ENCODE measurements around the gene RITA1. TPM values are rescaled to one million over a fixed set of nuclear protein-coding genes. Genes with fewer than 3 reads are reported as not detected.

The RITA1 gene
- total RNA-seq, 1 experiment from 2014 or later, result 33.6 TPM

- Mint-ChIP-seq H3K4me1 (ENCODE audit: low read depth, unreplicated experiment) (peaks cover 45% of the 10 kb centered on the region), H3K27ac (ENCODE audit: unreplicated experiment) (peak overlapping the region; percentile 93), H3K4me3 (ENCODE audit: unreplicated experiment) (no peak overlapping the region), H3K27me3 (ENCODE audit: insufficient read depth, unreplicated experiment) (no peaks in the 10 kb centered on the region), H3K36me3 (ENCODE audit: insufficient read depth, unreplicated experiment) (peaks cover 59% of the 10 kb centered on the region), H3K9me3 (ENCODE audit: unreplicated experiment) (no peaks in the 10 kb centered on the region)
- no peak for DNase-seq
- Histone ChIP-seq H3K4me1 (peaks cover 53% of the 10 kb centered on the region), H3K27me3 (replicated peaks; ENCODE audit: control insufficient read depth, insufficient read depth, low read length) (no peaks in the 10 kb centered on the region), H3K9me3 (no peaks in the 10 kb centered on the region), H3K4me3 (ENCODE audit: low read depth, low read length) (no peak overlapping the region), H3K36me3 (ENCODE audit: control insufficient read depth, insufficient read depth, low read length) (peaks cover 6% of the 10 kb centered on the region)
- CTCF ChIA-PET, result no interaction called here
- no TSS peak for BruUV-seq (replicated peaks)
- POLR2A ChIA-PET, result no interaction called here
- TF ChIP-seq CTCF (IDR thresholded peaks at IDR 0.05; ENCODE audit: insufficient read depth in 1 of 2, low read depth in 1 of 2, low read length in 1 of 2, severe bottlenecking in 1 of 2, unreplicated experiment in 1 of 2), result no peak
- intact Hi-C loops (cut with micrococcal nuclease; ENCODE audit: unreplicated experiment), result no loop called here
Observed at GRCh38 chr12:113237748-113238147, 52.2 kb downstream of the RITA1 start.

DNA sequence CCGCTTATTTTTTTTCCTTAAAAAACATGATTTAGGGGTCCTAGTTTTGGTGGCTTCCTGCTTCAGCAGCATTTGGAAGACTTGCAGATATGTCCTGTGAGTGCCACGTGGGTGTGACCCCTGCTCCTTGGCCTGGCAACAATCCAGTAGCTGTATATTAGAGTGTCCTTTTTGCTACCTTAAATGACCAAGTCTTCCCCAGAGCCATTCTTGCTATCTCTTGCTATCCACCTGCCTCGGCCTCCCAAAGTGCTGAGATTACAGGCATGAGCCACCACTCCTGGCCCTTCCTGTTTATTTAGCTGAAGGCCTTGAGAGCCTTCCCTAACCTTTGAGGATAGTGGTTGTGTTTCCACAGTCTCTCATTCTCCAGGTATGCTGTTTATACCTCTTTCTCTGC, 52.8 kb downstream of the RITA1 start:
- TF ChIP-seq CTCF (IDR thresholded peaks at IDR 0.05; ENCODE audit: insufficient read depth in 1 of 2, low read depth in 1 of 2, low read length in 1 of 2, severe bottlenecking in 1 of 2, unreplicated experiment in 1 of 2), result no peak
- Histone ChIP-seq H3K4me3 (ENCODE audit: low read depth, low read length) (no peak overlapping the region), H3K27me3 (replicated peaks; ENCODE audit: control insufficient read depth, insufficient read depth, low read length) (no peaks in the 10 kb centered on the region), H3K36me3 (ENCODE audit: control insufficient read depth, insufficient read depth, low read length) (peaks cover 2% of the 10 kb centered on the region), H3K9me3 (no peaks in the 10 kb centered on the region), H3K4me1 (peaks cover 53% of the 10 kb centered on the region)
- H3K4me1 Mint-ChIP-seq (ENCODE audit: low read depth, unreplicated experiment), result peaks cover 45% of the 10 kb centered on the region
- DNase-seq, result no peak
- ChIA-PET POLR2A (no interaction called here), CTCF (no interaction called here)
- H3K9me3 Mint-ChIP-seq (ENCODE audit: unreplicated experiment), result no peaks in the 10 kb centered on the region
- no peak overlapping the region for H3K4me3 Mint-ChIP-seq (ENCODE audit: unreplicated experiment)
- H3K27ac Mint-ChIP-seq (ENCODE audit: unreplicated experiment), result peak overlapping the region; percentile 93
- peaks cover 65% of the 10 kb centered on the region for H3K36me3 Mint-ChIP-seq (ENCODE audit: insufficient read depth, unreplicated experiment)
- intact Hi-C loops (cut with micrococcal nuclease; ENCODE audit: unreplicated experiment), result no loop called here
- no TSS peak for BruUV-seq (replicated peaks)
- no peaks in the 10 kb centered on the region for H3K27me3 Mint-ChIP-seq (ENCODE audit: insufficient read depth, unreplicated experiment)

DNA sequence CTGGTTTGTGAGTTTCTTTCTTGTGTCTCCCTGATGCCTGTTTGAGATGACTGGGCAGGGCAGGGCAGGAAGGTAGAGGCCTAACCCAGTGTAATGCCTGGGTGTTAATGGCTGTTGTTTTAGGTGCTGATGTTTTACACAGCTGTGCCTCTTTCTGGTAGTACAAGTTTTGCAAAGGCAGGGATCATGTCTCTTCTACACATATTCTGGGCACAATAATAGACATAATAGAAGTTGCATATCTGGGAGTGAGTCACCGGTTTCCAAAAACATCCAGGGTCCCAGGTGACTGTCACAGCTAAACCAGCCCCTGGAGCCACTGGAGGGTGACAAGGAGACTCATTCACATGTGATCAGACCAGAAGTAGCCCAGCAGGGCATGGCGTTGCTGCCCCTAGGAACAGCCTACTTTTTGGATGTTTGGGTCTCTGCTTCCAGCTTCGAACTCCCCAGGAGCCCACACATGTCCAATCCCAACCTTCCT, 53.8 kb downstream of the RITA1 start:
- POLR2A ChIA-PET, result interaction anchor here (0.6 to 1.4 kb wide), 2 partner anchors 8 to 17 kb away, joined by 3 to 15 read pairs; no protein-coding TSS in a partner anchor
- Mint-ChIP-seq H3K9me3 (ENCODE audit: unreplicated experiment) (no peaks in the 10 kb centered on the region), H3K27ac (ENCODE audit: unreplicated experiment) (peak overlapping the region; percentile 93), H3K36me3 (ENCODE audit: insufficient read depth, unreplicated experiment) (peaks cover 69% of the 10 kb centered on the region), H3K4me3 (ENCODE audit: unreplicated experiment) (peak overlapping the region; percentile 55), H3K4me1 (ENCODE audit: low read depth, unreplicated experiment) (peaks cover 47% of the 10 kb centered on the region), H3K27me3 (ENCODE audit: insufficient read depth, unreplicated experiment) (no peaks in the 10 kb centered on the region)
- intact Hi-C loops (cut with micrococcal nuclease; ENCODE audit: unreplicated experiment), result no loop called here
- Histone ChIP-seq H3K36me3 (ENCODE audit: control insufficient read depth, insufficient read depth, low read length) (peaks cover under 1% of the 10 kb centered on the region; the same call in 1 of the 2 replicates), H3K4me3 (ENCODE audit: low read depth, low read length) (no peak overlapping the region), H3K9me3 (no peaks in the 10 kb centered on the region), H3K4me1 (peaks cover 49% of the 10 kb centered on the region), H3K27me3 (replicated peaks; ENCODE audit: control insufficient read depth, insufficient read depth, low read length) (no peaks in the 10 kb centered on the region)
- TF ChIP-seq CTCF (IDR thresholded peaks at IDR 0.05; ENCODE audit: insufficient read depth in 1 of 2, low read depth in 1 of 2, low read length in 1 of 2, severe bottlenecking in 1 of 2, unreplicated experiment in 1 of 2), result no peak
- no peak for DNase-seq
- BruUV-seq (replicated peaks), result no TSS peak
- CTCF ChIA-PET, result interaction anchor here (0.5 kb wide), 1 partner anchor 42 kb away, joined by 4 read pairs; no protein-coding TSS in a partner anchor
